GM12865 (cell line): Measurements from ENCODE around the gene ADAMTS10.

Experiments used
- DNase-seq: peaks from one replicate; pipeline ENCODE4 v3.0.0; 2010; ENCODE audit warnings: low read depth
- H3K4me3 ChIP-seq: 2 replicates; pipeline ENCODE4 v1.5.1; 2011; ENCODE audit warnings: mild to moderate bottlenecking, low read depth, low read length, control low read depth
- CTCF ChIP-seq: IDR thresholded peaks from 2 replicates; pipeline ENCODE4 v1.5.1; 2011; ENCODE audit warnings: low read length, control low read depth, low read depth, inconsistent platforms; ENCODE audit not compliant: insufficient read depth; ENCODE audit errors: missing control alignments

ADAMTS10 gene

GRCh38 chr19:8610041-8610935 lies at the start of gene ADAMTS10:
ADAMTS10 (minus strand) TSS chr19:8610715; CDS start chr19:8605710, 5,005 bp downstream.
- TF ChIP-seq CTCF = no peak

GRCh38 chr19:8659905-8660304 lies 49.4 kb upstream of the ADAMTS10 start:
- no peak for TF ChIP-seq CTCF
- H3K4me3 ChIP-seq = no peak overlapping the region
- no peak for DNase-seq

More at GRCh38 chr19:8610041-8610935, at the start of gene ADAMTS10:
- DNase-seq = no peak
- H3K4me3 ChIP-seq = no peak within 1 kb of the TSS

- no peak for DNase-seq
- H3K4me3 ChIP-seq = no peak overlapping the region
- TF ChIP-seq CTCF = no peak
Measured at GRCh38 chr19:8657869-8658268, 47.4 kb upstream of the ADAMTS10 start.

GRCh38 chr19:8655340-8655709 lies 44.8 kb upstream of the ADAMTS10 start:
- DNase-seq = peak; percentile 10
- TF ChIP-seq CTCF = no peak
- H3K4me3 ChIP-seq = no peak overlapping the region

GRCh38 chr19:8654591-8655339 lies 44.2 kb upstream of the ADAMTS10 start:
- TF ChIP-seq CTCF = peak; percentile 93
- H3K4me3 ChIP-seq = no peak overlapping the region
- peak; percentile 59 for DNase-seq

DNA sequence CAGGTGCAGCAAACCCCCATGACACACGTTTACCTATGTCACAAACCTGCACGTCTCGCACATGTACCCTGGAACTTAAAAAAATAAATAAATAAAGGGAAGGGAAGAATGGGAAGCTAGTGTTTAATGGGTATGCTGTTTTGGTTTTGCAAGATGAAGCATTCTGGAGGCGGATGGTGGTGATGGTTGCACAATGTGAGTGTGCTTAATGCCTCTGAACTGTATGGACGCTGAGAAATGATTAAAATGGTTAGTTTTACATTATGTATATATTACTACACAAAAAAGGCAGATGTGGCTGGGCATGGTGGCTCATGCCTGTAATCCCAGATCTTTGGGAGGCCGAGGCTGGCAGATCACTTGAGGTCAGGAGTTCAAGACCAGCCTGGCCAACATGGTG lies 37.7 kb upstream of the ADAMTS10 start:
- TF ChIP-seq CTCF = no peak
- DNase-seq = no peak

More for the DNA sequence above, 37.7 kb upstream of the ADAMTS10 start:
- no peak overlapping the region for H3K4me3 ChIP-seq
